ENCODE results near the gene ENAH. TPM values are rescaled to one million over a fixed set of nuclear protein-coding genes. Genes with fewer than 3 reads are reported as not detected.

Gene ENAH
- total RNA-seq, 1 donor from 2014 or later, result 434 TPM

DNA sequence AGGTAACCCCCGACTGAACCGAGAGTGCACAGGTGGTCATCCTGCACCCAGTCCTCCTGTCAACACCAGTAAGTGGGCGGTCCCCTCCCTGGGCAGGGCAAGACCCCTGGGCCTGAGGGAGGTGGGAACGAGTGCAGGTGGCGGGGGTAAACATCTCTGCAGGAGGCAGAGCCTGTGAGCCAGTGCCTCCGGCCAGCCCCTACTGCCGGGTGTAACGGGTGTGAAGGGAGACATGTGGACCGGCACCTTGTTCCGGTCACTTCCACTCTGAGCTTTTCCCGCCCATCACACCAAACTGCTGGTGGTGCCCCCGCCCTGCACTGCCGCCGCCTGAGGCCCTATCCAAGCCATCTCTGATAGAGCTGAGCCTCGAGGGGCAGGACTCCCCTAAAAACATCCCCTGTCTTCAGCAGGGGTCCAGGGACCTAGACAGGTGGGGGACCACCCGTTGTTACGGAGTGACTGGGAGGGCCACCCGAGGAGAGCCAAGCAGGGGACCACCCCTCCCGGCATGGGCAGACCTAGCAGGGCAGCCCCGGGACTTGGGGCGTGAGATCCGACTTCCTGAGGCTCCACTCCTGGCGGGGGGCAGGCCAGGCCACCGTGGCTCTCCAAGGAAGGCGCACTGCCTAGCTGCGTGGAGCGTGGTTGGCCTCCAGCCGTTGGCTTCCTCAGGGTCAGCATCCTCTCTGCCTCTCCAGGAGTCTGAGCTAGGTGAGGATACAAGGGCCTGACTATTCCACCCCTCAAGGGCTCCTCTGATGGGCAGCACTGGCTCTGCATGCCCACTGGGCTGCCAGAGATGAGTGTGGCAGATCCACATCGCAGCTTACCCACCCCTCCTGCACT, 181.2 kb downstream of the ENAH start:
- Mint-ChIP-seq H3K4me3 (ENCODE audit: unreplicated experiment) (no peak overlapping the region), H3K9me3 (ENCODE audit: low read depth) (no peaks in the 10 kb centered on the region), H3K36me3 (ENCODE audit: low read depth) (no peaks in the 10 kb centered on the region), H3K27me3 (ENCODE audit: low read depth) (no peaks in the 10 kb centered on the region), H3K27ac (ENCODE audit: unreplicated experiment) (no peak overlapping the region), H3K4me1 (ENCODE audit: low read depth) (peaks cover 10% of the 10 kb centered on the region)
- no peak for DNase-seq (ENCODE audit: low spot score)
- TF ChIP-seq, protein P1, sequence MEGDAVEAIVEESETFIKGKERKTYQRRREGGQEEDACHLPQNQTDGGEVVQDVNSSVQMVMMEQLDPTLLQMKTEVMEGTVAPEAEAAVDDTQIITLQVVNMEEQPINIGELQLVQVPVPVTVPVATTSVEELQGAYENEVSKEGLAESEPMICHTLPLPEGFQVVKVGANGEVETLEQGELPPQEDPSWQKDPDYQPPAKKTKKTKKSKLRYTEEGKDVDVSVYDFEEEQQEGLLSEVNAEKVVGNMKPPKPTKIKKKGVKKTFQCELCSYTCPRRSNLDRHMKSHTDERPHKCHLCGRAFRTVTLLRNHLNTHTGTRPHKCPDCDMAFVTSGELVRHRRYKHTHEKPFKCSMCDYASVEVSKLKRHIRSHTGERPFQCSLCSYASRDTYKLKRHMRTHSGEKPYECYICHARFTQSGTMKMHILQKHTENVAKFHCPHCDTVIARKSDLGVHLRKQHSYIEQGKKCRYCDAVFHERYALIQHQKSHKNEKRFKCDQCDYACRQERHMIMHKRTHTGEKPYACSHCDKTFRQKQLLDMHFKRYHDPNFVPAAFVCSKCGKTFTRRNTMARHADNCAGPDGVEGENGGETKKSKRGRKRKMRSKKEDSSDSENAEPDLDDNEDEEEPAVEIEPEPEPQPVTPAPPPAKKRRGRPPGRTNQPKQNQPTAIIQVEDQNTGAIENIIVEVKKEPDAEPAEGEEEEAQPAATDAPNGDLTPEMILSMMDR (IDR thresholded peaks at IDR 0.05), result no peak

DNA sequence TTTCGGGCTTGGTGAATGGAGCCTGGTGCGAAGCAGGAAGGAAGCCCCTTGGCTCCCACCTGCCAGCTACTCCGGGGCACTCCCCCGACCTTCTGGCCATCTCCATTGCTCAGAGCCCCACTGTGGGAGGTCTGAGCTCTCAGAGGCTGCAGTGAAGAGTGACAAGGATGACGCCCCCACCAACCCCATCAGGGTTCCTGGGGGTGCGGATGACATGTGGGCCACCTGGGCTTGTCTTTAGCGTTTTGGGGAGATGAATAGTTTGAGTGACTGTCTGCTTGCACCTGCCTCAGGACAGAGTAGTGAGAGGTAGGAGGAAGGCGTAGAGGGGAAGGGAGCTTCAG, 181.8 kb downstream of the ENAH start:
- TF ChIP-seq, protein P1 (IDR thresholded peaks at IDR 0.05), result no peak
- Mint-ChIP-seq H3K4me1 (ENCODE audit: low read depth) (peaks cover 10% of the 10 kb centered on the region), H3K27me3 (ENCODE audit: low read depth) (no peaks in the 10 kb centered on the region), H3K4me3 (ENCODE audit: unreplicated experiment) (no peak overlapping the region), H3K27ac (ENCODE audit: unreplicated experiment) (no peak overlapping the region), H3K9me3 (ENCODE audit: low read depth) (no peaks in the 10 kb centered on the region), H3K36me3 (ENCODE audit: low read depth) (no peaks in the 10 kb centered on the region)
- no peak for DNase-seq (ENCODE audit: low spot score)

DNA sequence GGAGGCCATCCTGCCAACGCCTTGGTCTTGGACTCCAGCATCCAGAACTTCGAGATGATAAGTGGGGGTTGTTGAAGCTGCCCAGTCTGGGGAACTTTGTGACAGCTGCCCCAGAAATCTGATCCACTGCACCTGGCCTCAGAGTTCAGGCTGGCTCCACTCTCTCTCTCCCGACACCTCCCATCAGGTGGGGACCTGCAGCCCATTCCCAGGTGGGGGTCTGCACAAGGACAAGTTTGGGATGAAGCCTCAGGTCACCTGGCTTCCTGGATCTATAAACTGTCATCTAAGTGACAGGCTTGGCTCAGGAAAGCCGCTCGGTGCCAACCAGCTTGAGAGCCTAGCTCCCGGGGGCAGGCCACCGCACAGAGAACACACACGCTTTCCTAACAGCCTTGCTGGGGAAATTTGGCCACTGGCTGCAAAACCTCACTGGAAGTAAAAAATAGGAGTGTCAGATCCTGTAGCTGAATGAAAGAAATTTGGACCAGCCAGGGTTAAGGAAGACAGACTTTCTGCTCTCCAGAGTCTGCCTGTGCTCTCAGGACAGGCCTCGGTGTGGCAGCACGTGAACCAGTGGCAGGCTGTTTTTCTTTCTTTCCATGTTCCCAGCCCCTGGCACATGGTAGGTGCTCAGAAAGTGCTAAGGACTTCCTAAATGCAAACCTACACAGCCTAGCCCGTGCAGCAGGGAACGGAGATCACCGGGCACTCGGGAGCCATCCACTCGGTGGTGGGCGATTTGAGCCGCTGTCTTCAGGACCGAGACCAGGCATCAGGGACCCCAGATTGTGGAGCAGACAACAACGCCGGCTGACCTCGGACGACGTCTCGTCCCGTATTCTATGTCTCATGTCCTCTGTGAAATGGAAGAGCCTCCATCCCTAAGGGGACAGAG, 182.5 kb downstream of the ENAH start:
- Mint-ChIP-seq H3K36me3 (ENCODE audit: low read depth) (no peaks in the 10 kb centered on the region), H3K27ac (ENCODE audit: unreplicated experiment) (no peak overlapping the region), H3K27me3 (ENCODE audit: low read depth) (no peaks in the 10 kb centered on the region), H3K4me3 (ENCODE audit: unreplicated experiment) (no peak overlapping the region), H3K4me1 (ENCODE audit: low read depth) (peaks cover 12% of the 10 kb centered on the region), H3K9me3 (ENCODE audit: low read depth) (no peaks in the 10 kb centered on the region)
- DNase-seq (ENCODE audit: low spot score), result no peak
- TF ChIP-seq, protein P1 (IDR thresholded peaks at IDR 0.05), result peak; percentile 21

DNA sequence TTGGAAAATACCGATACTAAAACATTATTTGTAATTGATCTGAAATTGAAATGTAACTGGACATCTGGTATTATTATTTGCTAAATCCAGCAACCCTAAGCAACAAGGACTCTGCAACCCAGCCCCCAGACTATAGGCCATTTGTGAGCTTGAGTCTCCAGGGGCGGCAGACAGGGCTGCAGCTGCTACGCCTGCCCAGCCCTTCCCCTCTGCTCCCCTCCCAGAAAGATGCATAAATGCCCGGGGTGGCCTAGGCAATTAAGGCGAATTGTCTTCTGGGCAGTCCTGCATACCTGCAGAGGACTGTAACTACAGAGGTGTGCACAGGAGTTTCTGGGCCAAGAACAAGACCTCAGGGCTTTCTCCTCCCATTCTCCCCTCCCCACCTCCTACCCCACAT, 183.9 kb downstream of the ENAH start:
- Mint-ChIP-seq H3K4me3 (ENCODE audit: unreplicated experiment) (no peak overlapping the region), H3K27me3 (ENCODE audit: low read depth) (no peaks in the 10 kb centered on the region), H3K4me1 (ENCODE audit: low read depth) (peaks cover 18% of the 10 kb centered on the region), H3K36me3 (ENCODE audit: low read depth) (no peaks in the 10 kb centered on the region), H3K27ac (ENCODE audit: unreplicated experiment) (no peak overlapping the region), H3K9me3 (ENCODE audit: low read depth) (no peaks in the 10 kb centered on the region)
- TF ChIP-seq, protein P1 (IDR thresholded peaks at IDR 0.05), result no peak
- no peak for DNase-seq (ENCODE audit: low spot score)

DNA sequence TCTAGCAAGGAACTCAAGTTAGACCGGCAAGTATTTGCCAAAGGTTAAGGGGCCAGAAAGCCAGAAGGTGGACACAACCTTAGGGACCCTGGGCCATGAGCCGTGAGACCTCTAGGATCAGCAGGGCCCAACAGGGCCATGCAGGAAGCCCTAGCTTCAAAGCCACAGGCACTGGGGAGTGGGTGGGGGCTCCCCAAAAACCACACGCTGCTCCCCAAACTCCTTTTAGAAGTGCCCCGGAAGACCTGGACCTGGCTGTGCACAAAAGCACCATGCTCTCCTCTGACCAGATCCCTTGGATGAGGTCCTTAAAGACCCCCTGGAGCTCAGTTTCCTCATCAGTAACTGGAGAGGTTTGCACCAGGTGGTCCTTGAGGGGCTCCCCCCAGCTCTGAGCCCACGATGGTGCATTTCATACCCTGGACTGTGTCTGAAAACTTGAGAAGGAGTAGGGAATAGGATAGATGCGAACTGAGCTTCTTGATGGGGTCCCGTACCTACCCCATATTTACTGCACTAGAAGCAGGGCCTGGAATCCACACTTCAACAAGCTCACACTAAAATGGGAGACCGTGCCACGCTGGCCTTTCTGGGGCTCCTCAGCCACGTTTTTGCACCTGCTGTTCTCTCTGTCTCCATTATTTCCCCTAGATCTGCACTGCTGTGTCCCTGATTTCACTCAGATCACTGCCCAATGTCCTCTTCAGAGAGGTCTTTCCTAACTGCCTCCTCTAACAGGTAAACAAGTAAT, 184.5 kb downstream of the ENAH start:
- TF ChIP-seq, protein P1 (IDR thresholded peaks at IDR 0.05), result no peak

More for the DNA sequence above, 184.5 kb downstream of the ENAH start:
- DNase-seq (ENCODE audit: low spot score), result no peak
- no peak overlapping the region for H3K27ac Mint-ChIP-seq (ENCODE audit: unreplicated experiment)
- no peaks in the 10 kb centered on the region for H3K27me3 Mint-ChIP-seq (ENCODE audit: low read depth)
- H3K4me3 Mint-ChIP-seq (ENCODE audit: unreplicated experiment), result no peak overlapping the region
- H3K36me3 Mint-ChIP-seq (ENCODE audit: low read depth), result no peaks in the 10 kb centered on the region
- no peaks in the 10 kb centered on the region for H3K9me3 Mint-ChIP-seq (ENCODE audit: low read depth)
- H3K4me1 Mint-ChIP-seq (ENCODE audit: low read depth), result peaks cover 19% of the 10 kb centered on the region

Measured in chondrocyte (in vitro differentiated cells).